ENCODE measurements around the gene YPEL5. TPM values are rescaled to one million over a fixed set of nuclear protein-coding genes. Genes with fewer than 3 reads are reported as not detected.
A peak's percentile ranks its signal among the peaks of the same experiment; 100 is the strongest.

Gene YPEL5
- total RNA-seq, 2 experiments from 2014 or later, result 38.9 to 52.1 TPM

DNA sequence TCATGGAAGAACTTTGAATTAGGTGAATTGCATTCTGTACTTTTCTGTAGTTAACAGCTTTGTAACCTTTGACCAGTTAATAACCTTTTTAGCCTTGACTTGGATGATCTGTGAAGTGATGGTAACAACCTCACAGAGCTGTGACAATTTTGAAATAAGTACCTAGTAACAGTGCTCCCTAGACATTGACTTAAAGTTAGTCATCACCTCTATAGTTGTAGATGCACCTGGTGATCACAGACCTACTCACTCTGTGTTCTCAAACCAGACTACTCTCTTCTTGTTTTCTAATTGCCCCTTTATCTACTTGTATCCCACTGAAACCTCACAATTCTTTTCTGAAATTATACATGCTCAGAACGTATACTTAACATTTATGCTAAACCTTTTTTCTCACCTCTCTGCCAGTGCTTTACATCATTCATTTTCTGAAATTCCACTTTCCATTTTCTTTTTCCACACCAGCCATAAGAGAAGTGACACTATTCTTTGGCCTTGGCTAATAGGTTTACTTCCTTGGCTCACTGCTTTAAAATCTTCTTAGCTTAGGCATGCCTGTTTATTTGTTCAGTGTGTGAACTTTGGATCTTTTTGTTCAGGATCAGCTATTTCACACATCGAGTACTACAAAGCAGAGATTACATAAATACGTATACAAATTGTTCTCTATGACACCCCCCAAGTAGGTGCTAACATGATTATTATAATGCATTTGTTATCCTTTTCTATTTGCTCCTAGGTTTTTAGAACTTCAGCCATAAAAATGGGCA, 9.3 kb downstream of the YPEL5 start:
- DNase-seq (ENCODE audit: low spot score), result no peak
- Histone ChIP-seq H2AFZ (ENCODE audit: low read length) (no peak overlapping the region), H3K9me2 (ENCODE audit: insufficient read depth, low read length) (no peaks in the 10 kb centered on the region), H3K4me3 (ENCODE audit: low read depth, low read length, poor library complexity, severe bottlenecking) (no peak overlapping the region), H3K4me2 (ENCODE audit: low read length) (no peak overlapping the region), H4K20me1 (ENCODE audit: insufficient read depth, low read length) (no peaks in the 10 kb centered on the region; the same call in 1 of the 2 replicates), H3K4me1 (ENCODE audit: insufficient read depth, low read length, poor library complexity, severe bottlenecking) (peaks cover 31% of the 10 kb centered on the region), H3K27ac (ENCODE audit: low read depth, low read length, poor library complexity, severe bottlenecking) (no peak overlapping the region), H3K79me2 (ENCODE audit: insufficient read depth, low read depth, low read length) (peaks cover 12% of the 10 kb centered on the region; the same call in 1 of the 2 replicates), H3K36me3 (ENCODE audit: insufficient read depth, low read length) (peaks cover 74% of the 10 kb centered on the region), H3K9me3 (ENCODE audit: low read length) (no peaks in the 10 kb centered on the region)
- no TSS peak for BruUV-seq (replicated peaks)
- intact Hi-C loops (cut with micrococcal nuclease; ENCODE audit: unreplicated experiment), result no loop called here
- CTCF ChIA-PET (ENCODE audit: unreplicated experiment), result interaction anchor here (0.6 to 1.0 kb wide), 2 partner anchors 41 to 53 kb away, joined by 3 read pairs; no protein-coding TSS in a partner anchor
- POLR2A ChIA-PET, result interaction anchor here (0.9 kb wide), 1 partner anchor 11 kb away, joined by 3 read pairs; no protein-coding TSS in a partner anchor
- TF ChIP-seq CTCF (conservative IDR thresholded peaks at IDR 0.05; ENCODE audit: low read length) (no peak), EZH2phosphoT487 (IDR thresholded peaks at IDR 0.05; ENCODE audit: borderline replicate concordance, low read depth, low read length) (no peak)

GRCh38 chr2:30157616-30158015, 10.8 kb downstream of the YPEL5 start:
- H3K9me3 ChIP-seq (ENCODE audit: low read length), result no peaks in the 10 kb centered on the region
- ChIA-PET POLR2A (interaction anchor here (0.7 to 1.6 kb wide), 2 partner anchors 9 to 11 kb away, joined by 3 to 9 read pairs; no protein-coding TSS in a partner anchor), CTCF (ENCODE audit: unreplicated experiment) (no interaction called here)
- no peak overlapping the region for H3K4me2 ChIP-seq (ENCODE audit: low read length)
- H3K79me2 ChIP-seq (ENCODE audit: insufficient read depth, low read depth, low read length), result 0 out of 2 replicates have a peak, but pooled peaks cover 4% of the 10 kb centered on the region
- peaks cover 69% of the 10 kb centered on the region for H3K36me3 ChIP-seq (ENCODE audit: insufficient read depth, low read length)
- H3K4me3 ChIP-seq (ENCODE audit: low read depth, low read length, poor library complexity, severe bottlenecking), result no peak overlapping the region
- intact Hi-C loops (cut with micrococcal nuclease; ENCODE audit: unreplicated experiment), result no loop called here
- H3K9me2 ChIP-seq (ENCODE audit: insufficient read depth, low read length), result no peaks in the 10 kb centered on the region
- no TSS peak for BruUV-seq (replicated peaks)
- no peak for DNase-seq (ENCODE audit: low spot score)
- H3K4me1 ChIP-seq (ENCODE audit: insufficient read depth, low read length, poor library complexity, severe bottlenecking), result peaks cover 28% of the 10 kb centered on the region
- H4K20me1 ChIP-seq (ENCODE audit: insufficient read depth, low read length), result no peaks in the 10 kb centered on the region
- no peak overlapping the region for H2AFZ ChIP-seq (ENCODE audit: low read length)
- no peak overlapping the region for H3K27ac ChIP-seq (ENCODE audit: low read depth, low read length, poor library complexity, severe bottlenecking)
- TF ChIP-seq CTCF (conservative IDR thresholded peaks at IDR 0.05; ENCODE audit: low read length) (no peak), EZH2phosphoT487 (IDR thresholded peaks at IDR 0.05; ENCODE audit: borderline replicate concordance, low read depth, low read length) (no peak)

GRCh38 chr2:30159766-30160165, 13.0 kb downstream of the YPEL5 start:
- Histone ChIP-seq H3K36me3 (ENCODE audit: insufficient read depth, low read length) (peaks cover 55% of the 10 kb centered on the region), H2AFZ (ENCODE audit: low read length) (no peak overlapping the region), H3K79me2 (ENCODE audit: insufficient read depth, low read depth, low read length) (0 out of 2 replicates have a peak, but pooled peaks cover 4% of the 10 kb centered on the region), H3K4me3 (ENCODE audit: low read depth, low read length, poor library complexity, severe bottlenecking) (peak overlapping the region; percentile 22), H3K4me1 (ENCODE audit: insufficient read depth, low read length, poor library complexity, severe bottlenecking) (peaks cover 34% of the 10 kb centered on the region), H3K9me3 (ENCODE audit: low read length) (no peaks in the 10 kb centered on the region), H4K20me1 (ENCODE audit: insufficient read depth, low read length) (no peaks in the 10 kb centered on the region), H3K27ac (ENCODE audit: low read depth, low read length, poor library complexity, severe bottlenecking) (peak overlapping the region; percentile 75), H3K4me2 (ENCODE audit: low read length) (peak overlapping the region; percentile 58), H3K9me2 (ENCODE audit: insufficient read depth, low read length) (no peaks in the 10 kb centered on the region)
- ChIA-PET CTCF (ENCODE audit: unreplicated experiment) (no interaction called here), POLR2A (interaction anchor here (1.0 to 2.7 kb wide), 3 partner anchors 10 to 49 kb away, joined by 4 to 17 read pairs (median 6); no protein-coding TSS in a partner anchor)
- peak; percentile 45 for DNase-seq (ENCODE audit: low spot score)
- TF ChIP-seq EZH2phosphoT487 (IDR thresholded peaks at IDR 0.05; ENCODE audit: borderline replicate concordance, low read depth, low read length) (no peak), CTCF (conservative IDR thresholded peaks at IDR 0.05; ENCODE audit: low read length) (no peak)
- intact Hi-C loops (cut with micrococcal nuclease; ENCODE audit: unreplicated experiment), result loop anchor here (1.0 kb wide), 1 partner anchor 20 kb away; no protein-coding TSS in a partner anchor
- BruUV-seq (replicated peaks), result no TSS peak

Measured in OCI-LY7 (cell line).